Measurements from ENCODE around the gene IER3IP1. TPM values are rescaled to one million over a fixed set of nuclear protein-coding genes. Genes with fewer than 3 reads are reported as not detected.

IER3IP1 gene
- total and polyA plus RNA-seq, 2 donors (not counting 1 experiment from before 2014, with no cell fraction given), result 2.4 to 8.7 TPM

GRCh38 chr18:47143899-47144485 lies 32.2 kb downstream of the IER3IP1 start:
- Histone ChIP-seq H2AFZ (ENCODE audit: insufficient read depth, low read depth, low read length, poor library complexity, severe bottlenecking) (no peak overlapping the region), H3K79me2 (ENCODE audit: control insufficient read depth, insufficient read depth, low read length) (peaks cover 45% of the 10 kb centered on the region), H4K20me1 (ENCODE audit: control insufficient read depth, insufficient read depth, low read length, poor library complexity, severe bottlenecking) (peaks cover 32% of the 10 kb centered on the region), H3K27me3 (replicated peaks in 1 of 4; ENCODE audit: control extremely low read depth in 1 of 4, control insufficient read depth in 3 of 4, insufficient read depth in 4 of 4, low read length in 3 of 4) (no peaks in the 10 kb centered on the region), H3K4me1 (ENCODE audit: control insufficient read depth in 2 of 2, insufficient read depth in 2 of 2, low read length in 2 of 2) (peaks cover 0 to under 1% of the 10 kb centered on the region in 2 donors), H3K9me3 (ENCODE audit: control extremely low read depth in 1 of 3, control insufficient read depth in 2 of 3, insufficient read depth in 1 of 3, low read length in 2 of 3) (no peaks in the 10 kb centered on the region), H3K9ac (ENCODE audit: low read length) (no peak overlapping the region), H3K4me2 (replicated peaks; ENCODE audit: low read depth, low read length, poor library complexity, severe bottlenecking) (no peak overlapping the region), H3K4me3 (ENCODE audit: control extremely low read depth in 1 of 5, extremely low read depth in 1 of 5, insufficient read depth in 1 of 5, low read depth in 2 of 5, low read length in 4 of 5) (no peak overlapping the region), H3K27ac (ENCODE audit: low read length in 2 of 2) (no peak overlapping the region), H3K36me3 (replicated peaks in 1 of 2; ENCODE audit: control extremely low read depth in 1 of 2, control insufficient read depth in 1 of 2, extremely low read depth in 1 of 2, insufficient read depth in 2 of 2, low read length in 1 of 2) (no peaks in the 10 kb centered on the region)
- ChIA-PET CTCF (no interaction called here), POLR2A (no interaction called here)
- DNase-seq (no peak), ATAC-seq (ENCODE audit: low read depth) (no peak)
- no peaks in the 10 kb centered on the region for H3K9me3 Mint-ChIP-seq (ENCODE audit: insufficient read depth)
- WGBS (ENCODE audit: insufficient coverage), result 100% methylated on average over 2 of the region's 4 CpGs
- no peaks in the 10 kb centered on the region for H3K27me3 Mint-ChIP-seq
- intact Hi-C loops (cut with micrococcal nuclease), result no loop called here
- H3K4me3 Mint-ChIP-seq, result no peak overlapping the region
- peaks cover 20% of the 10 kb centered on the region for H3K4me1 Mint-ChIP-seq
- TF ChIP-seq EZH2 (IDR thresholded peaks at IDR 0.05; ENCODE audit: borderline replicate concordance, insufficient read depth, low read depth, low read length, poor library complexity, severe bottlenecking), result no peak
- no peak for TF ChIP-seq CTCF (IDR thresholded peaks at IDR 0.05)
- no peak overlapping the region for H3K27ac Mint-ChIP-seq

DNA sequence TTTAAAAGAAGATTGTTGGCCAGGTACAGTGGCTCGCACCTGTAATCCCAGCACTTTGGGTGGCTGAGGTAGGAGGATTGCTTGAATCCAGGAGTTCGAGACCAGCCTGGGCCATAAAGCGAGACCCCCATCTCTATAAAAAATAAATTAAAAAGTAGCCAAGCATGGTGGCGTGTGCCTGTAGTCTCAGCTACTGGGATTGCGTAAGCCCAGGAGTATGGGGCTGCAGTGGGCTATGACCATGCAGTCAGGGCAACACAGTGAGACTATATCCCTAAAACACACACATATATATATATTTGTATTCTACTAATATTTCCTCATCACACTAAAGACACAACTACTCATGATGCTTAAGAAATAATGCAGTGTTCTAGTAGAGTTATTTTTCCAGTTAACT lies 33.0 kb downstream of the IER3IP1 start:
- Histone ChIP-seq H3K27me3 (replicated peaks in 1 of 4; ENCODE audit: control extremely low read depth in 1 of 4, control insufficient read depth in 3 of 4, insufficient read depth in 4 of 4, low read length in 3 of 4) (no peaks in the 10 kb centered on the region), H3K4me1 (ENCODE audit: control insufficient read depth in 2 of 2, insufficient read depth in 2 of 2, low read length in 2 of 2) (no peaks in the 10 kb centered on the region), H3K36me3 (replicated peaks in 1 of 2; ENCODE audit: control extremely low read depth in 1 of 2, control insufficient read depth in 1 of 2, extremely low read depth in 1 of 2, insufficient read depth in 2 of 2, low read length in 1 of 2) (no peaks in the 10 kb centered on the region), H3K4me2 (replicated peaks; ENCODE audit: low read depth, low read length, poor library complexity, severe bottlenecking) (no peak overlapping the region), H2AFZ (ENCODE audit: insufficient read depth, low read depth, low read length, poor library complexity, severe bottlenecking) (no peak overlapping the region), H3K79me2 (ENCODE audit: control insufficient read depth, insufficient read depth, low read length) (peaks cover 37% of the 10 kb centered on the region), H3K27ac (ENCODE audit: low read length in 2 of 2) (no peak overlapping the region), H3K9me3 (ENCODE audit: control extremely low read depth in 1 of 3, control insufficient read depth in 2 of 3, insufficient read depth in 1 of 3, low read length in 2 of 3) (no peaks in the 10 kb centered on the region), H4K20me1 (ENCODE audit: control insufficient read depth, insufficient read depth, low read length, poor library complexity, severe bottlenecking) (peaks cover 35% of the 10 kb centered on the region), H3K4me3 (ENCODE audit: control extremely low read depth in 1 of 5, extremely low read depth in 1 of 5, insufficient read depth in 1 of 5, low read depth in 2 of 5, low read length in 4 of 5) (no peak overlapping the region), H3K9ac (ENCODE audit: low read length) (no peak overlapping the region)
- Mint-ChIP-seq H3K4me1 (peaks cover 13% of the 10 kb centered on the region), H3K27me3 (no peaks in the 10 kb centered on the region), H3K27ac (no peak overlapping the region), H3K9me3 (ENCODE audit: insufficient read depth) (no peaks in the 10 kb centered on the region), H3K4me3 (no peak overlapping the region)
- TF ChIP-seq EZH2 (IDR thresholded peaks at IDR 0.05; ENCODE audit: borderline replicate concordance, insufficient read depth, low read depth, low read length, poor library complexity, severe bottlenecking) (no peak), CTCF (IDR thresholded peaks at IDR 0.05) (no peak)
- ChIA-PET CTCF (no interaction called here), POLR2A (no interaction called here)
- ATAC-seq (ENCODE audit: low read depth) (no peak), DNase-seq (no peak)
- no CpG with 5 or more reads among the region's 5 CpGs for WGBS (ENCODE audit: insufficient coverage)
- intact Hi-C loops (cut with micrococcal nuclease), result no loop called here
